SU-DHL-6 (cell line): Measurements from ENCODE around the gene PRRX1.

Experiments used
- H2AFZ ChIP-seq: fragments of 200-600 bp; sonication (generic); 2 replicates; pipeline ENCODE4 v1.6.1; 2014; ENCODE audit warnings: low read depth, mild to moderate bottlenecking, moderate library complexity, mixed read lengths, antibody characterized with exemption, low read length; ENCODE audit not compliant: severe bottlenecking
- H3F3A ChIP-seq: fragments of 200-600 bp; shearing (Covaris generic); 2 replicates; pipeline ENCODE4 v1.6.0; 2016; ENCODE audit warnings: antibody characterized with exemption, mild to moderate bottlenecking; ENCODE audit not compliant: insufficient read depth
- H3K27ac ChIP-seq: fragments of 200-600 bp; sonication (generic); 2 replicates; pipeline ENCODE4 v1.5.1; 2016; ENCODE audit warnings: low read depth, mild to moderate bottlenecking, low read length, moderate library complexity, mixed read lengths
- H3K27me3 ChIP-seq: fragments of 200-600 bp; sonication (generic), shearing (Covaris generic); 2 replicates; pipeline ENCODE4 v1.6.0; 2014; ENCODE audit warnings: mild to moderate bottlenecking, low read length
- H3K36me3 ChIP-seq: fragments of 200-600 bp; sonication (generic); 2 replicates; pipeline ENCODE4 v1.6.1; 2014; ENCODE audit warnings: mild to moderate bottlenecking, low read length, mixed read lengths
- H3K4me2 ChIP-seq: fragments of 300-600, 200-600 bp; shearing (Covaris generic), sonication (generic); 2 replicates; pipeline ENCODE4 v1.6.0; 2014; ENCODE audit warnings: low read length, low read depth, mild to moderate bottlenecking; ENCODE audit not compliant: poor library complexity, severe bottlenecking
- H3K4me3 ChIP-seq: fragments of 200-600 bp; sonication (generic); 2 replicates; pipeline ENCODE4 v1.5.1; 2014; ENCODE audit warnings: antibody characterized with exemption, low read length, mild to moderate bottlenecking, mixed read lengths; ENCODE audit not compliant: insufficient read depth, poor library complexity, severe bottlenecking
- H3K79me2 ChIP-seq: fragments of 200-600 bp; sonication (generic); 2 replicates; pipeline ENCODE4 v1.6.1; 2014; ENCODE audit warnings: mild to moderate bottlenecking, low read length, moderate library complexity; ENCODE audit not compliant: insufficient read depth
- H3K9ac ChIP-seq: fragments of 200-600 bp; sonication (generic); 2 replicates; pipeline ENCODE4 v1.7.0; 2014; ENCODE audit warnings: mild to moderate bottlenecking, low read length
- H3K9me2 ChIP-seq: fragments of 200-600 bp; sonication (generic); replicated peaks from 2 replicates; pipeline ENCODE4 v1.6.1; 2014; ENCODE audit warnings: low read length; ENCODE audit not compliant: insufficient read depth
- H3K9me3 ChIP-seq: fragments of 200-600 bp; sonication (generic); 2 replicates; pipeline ENCODE4 v1.6.1; 2014; ENCODE audit warnings: low read length, mixed read lengths; ENCODE audit not compliant: insufficient read depth
- H4K20me1 ChIP-seq: fragments of 200-600 bp; sonication (generic); 2 replicates; pipeline ENCODE4 v1.6.1; 2014; ENCODE audit warnings: low read depth, mild to moderate bottlenecking, antibody characterized with exemption, low read length, moderate library complexity, mixed read lengths
- EZH2phosphoT487 ChIP-seq: fragments of 200-600 bp; sonication (generic), shearing (Covaris generic); conservative IDR thresholded peaks from 2 replicates; pipeline ENCODE4 v1.6.1; 2018; ENCODE audit warnings: mild to moderate bottlenecking, antibody characterized with exemption, low read length, moderate library complexity, mixed read lengths
- TF ChIP-seq, protein P1 (sequence below): fragments of 200-600 bp; sonication (generic); IDR thresholded peaks from one replicate; pipeline ENCODE4 v1.5.1; 2017; ENCODE audit warnings: antibody characterized with exemption, mild to moderate bottlenecking, low read length, moderate library complexity; ENCODE audit not compliant: insufficient read depth, poor library complexity, severe bottlenecking

Gene PRRX1

DNA sequence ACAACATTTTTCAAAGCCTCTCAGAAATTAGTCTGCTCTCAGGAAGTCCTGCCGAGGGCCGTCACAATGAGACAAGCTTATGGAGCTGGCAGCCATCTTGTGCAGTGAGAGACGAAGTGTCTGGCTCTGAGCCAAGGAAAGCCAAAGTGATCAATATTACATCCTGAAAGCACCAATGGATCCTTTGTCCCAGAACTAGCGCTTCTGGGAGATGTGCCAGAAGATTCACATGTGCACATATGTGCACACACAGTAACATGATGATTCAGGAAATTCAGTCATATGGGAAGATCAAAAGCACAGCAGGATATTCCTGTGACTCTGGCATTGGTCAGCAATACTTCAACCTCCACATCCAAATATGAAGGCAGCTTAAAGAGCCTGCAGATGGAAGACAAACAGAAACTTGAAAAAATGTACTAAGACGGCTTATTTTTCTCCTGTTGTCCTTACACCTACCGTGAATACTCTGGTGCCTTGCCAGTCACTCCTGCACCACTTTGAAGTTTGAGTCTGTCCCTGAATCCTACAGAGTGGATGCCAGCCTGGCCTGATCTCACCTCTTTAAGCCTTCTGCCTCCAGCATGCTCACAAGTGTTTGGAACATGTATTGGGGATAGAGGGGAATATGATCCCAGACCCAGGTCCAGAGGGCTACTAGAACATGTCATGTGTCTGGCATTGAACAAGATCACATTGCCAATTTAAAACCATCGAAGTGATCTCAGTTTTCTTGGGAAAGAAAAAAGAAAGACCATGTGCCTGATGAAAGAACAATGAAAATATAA, 44.5 kb upstream of the PRRX1 start:
- H3K36me3 ChIP-seq = no peaks in the 10 kb centered on the region
- no peaks in the 10 kb centered on the region for H3K9me2 ChIP-seq
- TF ChIP-seq, protein P1, sequence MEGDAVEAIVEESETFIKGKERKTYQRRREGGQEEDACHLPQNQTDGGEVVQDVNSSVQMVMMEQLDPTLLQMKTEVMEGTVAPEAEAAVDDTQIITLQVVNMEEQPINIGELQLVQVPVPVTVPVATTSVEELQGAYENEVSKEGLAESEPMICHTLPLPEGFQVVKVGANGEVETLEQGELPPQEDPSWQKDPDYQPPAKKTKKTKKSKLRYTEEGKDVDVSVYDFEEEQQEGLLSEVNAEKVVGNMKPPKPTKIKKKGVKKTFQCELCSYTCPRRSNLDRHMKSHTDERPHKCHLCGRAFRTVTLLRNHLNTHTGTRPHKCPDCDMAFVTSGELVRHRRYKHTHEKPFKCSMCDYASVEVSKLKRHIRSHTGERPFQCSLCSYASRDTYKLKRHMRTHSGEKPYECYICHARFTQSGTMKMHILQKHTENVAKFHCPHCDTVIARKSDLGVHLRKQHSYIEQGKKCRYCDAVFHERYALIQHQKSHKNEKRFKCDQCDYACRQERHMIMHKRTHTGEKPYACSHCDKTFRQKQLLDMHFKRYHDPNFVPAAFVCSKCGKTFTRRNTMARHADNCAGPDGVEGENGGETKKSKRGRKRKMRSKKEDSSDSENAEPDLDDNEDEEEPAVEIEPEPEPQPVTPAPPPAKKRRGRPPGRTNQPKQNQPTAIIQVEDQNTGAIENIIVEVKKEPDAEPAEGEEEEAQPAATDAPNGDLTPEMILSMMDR = no peak
- TF ChIP-seq EZH2phosphoT487 = no peak
- no peak overlapping the region for H3K27ac ChIP-seq
- no peaks in the 10 kb centered on the region for H3K79me2 ChIP-seq
- no peaks in the 10 kb centered on the region for H3K27me3 ChIP-seq
- H3F3A ChIP-seq = no peaks in the 10 kb centered on the region
- no peaks in the 10 kb centered on the region for H3K9me3 ChIP-seq
- H3K4me3 ChIP-seq = no peak overlapping the region
- H2AFZ ChIP-seq = no peak overlapping the region
- H3K4me2 ChIP-seq = no peak overlapping the region
- no peaks in the 10 kb centered on the region for H4K20me1 ChIP-seq
- H3K9ac ChIP-seq = no peak overlapping the region

DNA sequence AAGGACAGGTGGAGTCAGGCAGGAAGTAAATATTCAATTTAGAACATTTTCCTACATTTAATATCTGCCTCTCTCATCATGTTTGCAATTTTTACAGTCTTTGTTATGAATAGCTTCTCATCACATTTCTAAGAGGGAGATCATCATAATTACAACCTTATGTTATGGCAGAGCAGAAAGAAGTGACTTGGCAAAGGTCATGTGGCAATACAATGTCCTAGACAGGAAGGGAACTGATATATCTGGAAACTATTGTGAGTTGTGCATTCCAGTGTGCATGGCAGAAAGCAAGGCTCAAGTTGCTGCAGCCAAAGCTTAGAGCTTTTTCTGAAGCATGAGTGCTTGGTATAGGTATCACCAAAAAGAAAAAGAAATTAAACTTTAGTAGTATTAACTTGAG, 43.8 kb upstream of the PRRX1 start:
- Histone ChIP-seq H3K79me2 (no peaks in the 10 kb centered on the region), H2AFZ (no peak overlapping the region), H3K9me3 (no peaks in the 10 kb centered on the region), H3K27ac (no peak overlapping the region), H3F3A (no peaks in the 10 kb centered on the region), H3K4me3 (no peak overlapping the region), H3K36me3 (no peaks in the 10 kb centered on the region), H3K9me2 (no peaks in the 10 kb centered on the region), H3K4me2 (no peak overlapping the region), H4K20me1 (no peaks in the 10 kb centered on the region), H3K27me3 (no peaks in the 10 kb centered on the region), H3K9ac (no peak overlapping the region)
- TF ChIP-seq, protein P1 = no peak
- no peak for TF ChIP-seq EZH2phosphoT487

GRCh38 chr1:170623171-170623570, 40.8 kb upstream of the PRRX1 start:
- Histone ChIP-seq H3K36me3 (no peaks in the 10 kb centered on the region), H3K79me2 (no peaks in the 10 kb centered on the region), H3K27me3 (no peaks in the 10 kb centered on the region), H3K9me2 (no peaks in the 10 kb centered on the region), H2AFZ (no peak overlapping the region), H3K9me3 (no peaks in the 10 kb centered on the region), H3K4me3 (no peak overlapping the region), H4K20me1 (no peaks in the 10 kb centered on the region), H3F3A (no peaks in the 10 kb centered on the region), H3K27ac (no peak overlapping the region), H3K9ac (no peak overlapping the region), H3K4me2 (no peak overlapping the region)
- TF ChIP-seq, protein P1 = no peak
- no peak for TF ChIP-seq EZH2phosphoT487
